Spleen (tissue), 11 donors: ENCODE measurements around the gene ARHGDIG. TPM values are rescaled to one million over a fixed set of nuclear protein-coding genes. Genes with fewer than 3 reads are reported as not detected.

ENCODE experiments used
- DNase-seq: peaks from one replicate; pipeline ENCODE4 v3.0.0-alpha.2; 2020
- H3K27ac ChIP-seq, 8 donors: fragments of 200-600 bp; sonication (generic) in 7 of 8; 1 replicate in 4 of 8; 2 replicates in 4 of 8; pipeline versions ENCODE4 v1.5.0 to v1.8.0; 2016 to 2021; ENCODE audit warnings: inconsistent platforms in 4 of 8, mild to moderate bottlenecking in 4 of 8, moderate library complexity in 1 of 8
- H3K27me3 ChIP-seq, 7 donors: fragments of 200-600 bp; sonication (generic) in 6 of 7; replicated peaks in 1 of 7; 1 replicate in 4 of 7; 2 replicates in 3 of 7; pipeline versions ENCODE4 v1.5.0 to v1.8.0; 2016 to 2021; ENCODE audit warnings: inconsistent platforms in 3 of 7, mild to moderate bottlenecking in 1 of 7
- H3K36me3 ChIP-seq, 6 donors: fragments of 200-600 bp; sonication (generic) in 5 of 6; 1 replicate in 4 of 6; 2 replicates in 2 of 6; pipeline versions ENCODE4 v1.5.0 to v1.8.0; 2016 to 2021; ENCODE audit warnings: inconsistent platforms in 2 of 6
- H3K4me1 ChIP-seq, 6 donors: fragments of 200-600 bp; sonication (generic) in 5 of 6; 1 replicate in 3 of 6; 2 replicates in 3 of 6; pipeline versions ENCODE4 v1.5.0 to v1.8.0; 2016 to 2021; ENCODE audit warnings: inconsistent platforms in 3 of 6
- H3K4me3 ChIP-seq, 8 donors: fragments of 200-600 bp; sonication (generic) in 7 of 8; 1 replicate in 4 of 8; 2 replicates in 4 of 8; pipeline versions ENCODE4 v1.5.0 to v1.8.0; 2016 to 2021; ENCODE audit warnings: inconsistent platforms in 4 of 8, mild to moderate bottlenecking in 4 of 8, moderate library complexity in 2 of 8
- H3K9me3 ChIP-seq, 8 donors: fragments of 200-600 bp; sonication (generic) in 7 of 8; 1 replicate in 4 of 8; 2 replicates in 4 of 8; pipeline versions ENCODE4 v1.5.0 to v1.8.0; 2016 to 2021; ENCODE audit warnings: inconsistent platforms in 4 of 8
- CTCF ChIP-seq, 11 experiments: fragments of 200-600 bp in 7 of 11; fragments of 450-650 bp in 4 of 11; sonication (generic) in 4 of 11; IDR thresholded peaks in 8 of 11; conservative IDR thresholded peaks in 3 of 11; 1 replicate in 7 of 11; 2 replicates in 4 of 11; pipeline versions ENCODE4 v1.4.0 to v1.8.0; 2016 to 2021; ENCODE audit warnings: antibody characterized with exemption in 11 of 11, inconsistent platforms in 4 of 11, mild to moderate bottlenecking in 1 of 11
- POLR2A ChIP-seq, 3 donors: fragments of 450-650 bp; IDR thresholded peaks; one replicate each; pipeline ENCODE4 v1.5.1; 2017; ENCODE audit warnings: antibody characterized with exemption in 3 of 3, mild to moderate bottlenecking in 1 of 3
- POLR2AphosphoS5 ChIP-seq, 3 donors: sonication (generic); formaldehyde crosslinking; IDR thresholded peaks; one replicate each; pipeline ENCODE4 v1.5.1; 2017; ENCODE audit warnings: antibody characterized with exemption in 3 of 3
- WGBS, 5 donors: extraction: QIAGEN DNeasy Blood & Tissue Kit in 3 of 5; methylation state at CpG; one replicate each; pipeline versions ENCODE4 v1.1.5 to v1.1.7; 2013 to 2018; 5-methylcytosine and 5-hydroxymethylcytosine counted together
- intact Hi-C: fragments of 100-400 bp; cut with DNase I; formaldehyde crosslinking; loops from one replicate; pipeline ENCODE4 v1.15.0; 2023; ENCODE audit warnings: low total_unique reads
- polyA plus RNA-seq, 3 donors: library from polyadenylated mRNA; stranded (reverse); fragments of 200-250 nt; gene quantifications; one replicate each; pipeline ENCODE4 v1.2.1, GENCODE V29; 2013
- total RNA-seq, 7 donors: library from RNA; depleted of rRNA in 3 of 7; stranded (reverse); fragments of >200 nt in 3 of 7; fragmentation: NEBNext Ultra II Directional in 4 of 7; extraction: Animal tissue kit (Norgen Biotek cat#: 25700) in 4 of 7; gene quantifications; one replicate each; pipeline versions ENCODE4 v1.1.0 to v1.2.1, GENCODE V29; 2016 to 2021
- donor health status: healthy with polysubstance abuse.
- donor health status: DM: no; HTN: no; CAD: no; lungs with moderate emphysema.
- donor health status: DM: no; HTN: no; CAD: no.
- donor health status: Bipolar disorder and iron deficiency.
- donor health status: healthy.
- donor health status: DM: no; HTN: no; CAD: no.
- donor health status: DM: yes; HTN: yes; CAD: no.

ARHGDIG gene
- total and polyA plus RNA-seq, 10 donors, result 0.23 to 0.99 (median 0.26) TPM; not detected in 7

DNA sequence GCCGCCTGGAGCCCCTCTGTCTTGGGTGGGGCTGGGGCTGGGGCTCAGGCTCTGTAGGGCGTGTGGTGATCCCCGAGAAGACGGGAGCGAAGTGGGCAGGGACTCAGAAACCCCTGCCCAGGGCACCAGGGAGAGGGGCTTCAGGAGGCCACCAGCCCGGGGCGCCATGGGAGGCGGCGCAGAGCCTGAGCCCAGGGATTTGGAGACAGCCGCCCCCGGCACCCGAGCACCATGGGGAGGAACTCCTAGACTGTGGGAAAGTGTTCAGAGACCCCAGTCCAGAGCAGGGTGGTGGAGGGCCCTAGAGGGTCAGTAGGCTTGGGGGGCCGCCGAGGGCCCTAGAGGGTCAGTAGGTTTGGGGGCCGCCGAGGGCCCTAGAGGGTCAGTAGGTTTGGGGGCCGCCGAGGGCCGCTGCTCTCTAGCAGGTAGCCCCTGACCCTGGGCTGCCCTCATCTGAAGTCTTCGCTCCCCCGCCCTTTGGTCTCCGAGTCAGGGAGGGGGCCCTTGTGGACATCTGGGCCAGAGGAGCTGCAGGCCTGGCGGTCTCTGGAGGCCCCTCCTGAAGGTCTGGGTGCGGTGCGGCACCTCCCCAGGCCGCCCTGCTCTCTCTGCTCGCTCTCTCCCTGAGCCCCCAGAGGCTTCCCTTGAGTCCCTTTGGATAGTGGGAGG lies 734 bp downstream of the ARHGDIG start:
- peak overlapping the region in 2 of 8 donors; percentile 10 to 56 for H3K4me3 ChIP-seq
- H3K27ac ChIP-seq, result no peak overlapping the region
- peaks cover 0 to 6% (median 0%) of the 10 kb centered on the region in 6 donors for H3K36me3 ChIP-seq
- WGBS, 5 donors, result 38 to 51% (median 47%) methylated on average over 16 to 27 of the region's 27 CpGs
- intact Hi-C loops, result no loop called here
- DNase-seq, result no peak
- TF ChIP-seq POLR2A (IDR thresholded peaks at IDR 0.05), result no peak
- TF ChIP-seq CTCF (IDR thresholded peaks at IDR 0.05 in 8 of 11, conservative IDR thresholded peaks at IDR 0.05 in 3 of 11), result no peak
- TF ChIP-seq POLR2AphosphoS5 (IDR thresholded peaks at IDR 0.05), result no peak
- peaks cover 4 to 73% (median 31%) of the 10 kb centered on the region in 7 donors for H3K27me3 ChIP-seq
- peaks cover 0 to 29% (median 15%) of the 10 kb centered on the region in 6 donors for H3K4me1 ChIP-seq
- peaks cover 0 to 8% (median 0%) of the 10 kb centered on the region in 8 donors for H3K9me3 ChIP-seq

DNA sequence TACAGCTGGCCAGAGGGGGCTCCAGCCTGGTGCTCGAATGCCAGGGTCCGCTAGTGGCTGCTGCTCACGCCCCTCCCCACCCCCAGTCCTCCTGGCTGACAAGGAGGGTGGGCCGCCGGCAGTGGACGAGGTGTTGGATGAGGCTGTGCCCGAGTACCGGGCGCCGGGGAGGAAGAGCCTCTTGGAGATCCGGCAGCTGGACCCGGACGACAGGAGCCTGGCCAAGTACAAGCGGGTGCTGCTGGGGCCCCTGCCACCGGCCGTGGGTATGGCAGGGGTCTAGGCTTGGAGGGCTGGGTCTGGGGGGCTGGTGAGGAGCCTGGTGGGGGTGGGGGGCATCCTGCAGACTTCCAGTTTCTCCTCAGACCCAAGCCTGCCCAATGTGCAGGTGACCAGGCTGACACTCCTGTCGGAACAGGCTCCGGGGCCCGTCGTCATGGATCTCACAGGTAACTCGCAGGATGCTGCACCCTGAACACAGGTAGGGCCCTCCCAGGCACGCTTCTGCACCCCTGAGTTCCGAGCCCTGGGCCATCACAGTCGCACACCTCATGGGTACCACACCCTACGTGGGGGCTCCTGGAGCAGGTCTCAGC lies 1.4 kb downstream of the ARHGDIG start:
- no peak overlapping the region for H3K4me3 ChIP-seq
- intact Hi-C loops, result no loop called here
- TF ChIP-seq CTCF (IDR thresholded peaks at IDR 0.05 in 8 of 11, conservative IDR thresholded peaks at IDR 0.05 in 3 of 11), result no peak
- TF ChIP-seq POLR2AphosphoS5 (IDR thresholded peaks at IDR 0.05), result no peak
- TF ChIP-seq POLR2A (IDR thresholded peaks at IDR 0.05), result no peak
- H3K9me3 ChIP-seq, result peaks cover 0 to 8% (median 0%) of the 10 kb centered on the region in 8 donors
- peaks cover 4 to 67% (median 31%) of the 10 kb centered on the region in 7 donors for H3K27me3 ChIP-seq
- H3K36me3 ChIP-seq, result peaks cover 0 to 12% (median 2%) of the 10 kb centered on the region in 6 donors
- DNase-seq, result no peak
- no peak overlapping the region for H3K27ac ChIP-seq
- WGBS, 5 donors, result 62 to 67% (median 65%) methylated on average over 10 to 25 of the region's 25 CpGs
- peaks cover 0 to 25% (median 14%) of the 10 kb centered on the region in 6 donors for H3K4me1 ChIP-seq

GRCh38 chr16:282491-282890 lies 2.1 kb downstream of the ARHGDIG start:
- WGBS, 5 donors, result 71 to 86% (median 82%) methylated on average over 21 to 22 of the region's 22 CpGs
- intact Hi-C loops, result no loop called here
- DNase-seq, result no peak

More at GRCh38 chr16:282491-282890, 2.1 kb downstream of the ARHGDIG start:
- Histone ChIP-seq H3K4me1 (peaks cover 0 to 25% (median 14%) of the 10 kb centered on the region in 6 donors), H3K36me3 (peaks cover 0 to 19% (median 10%) of the 10 kb centered on the region in 6 donors), H3K27ac (no peak overlapping the region), H3K4me3 (no peak overlapping the region), H3K9me3 (peaks cover 0 to 8% (median 0%) of the 10 kb centered on the region in 8 donors), H3K27me3 (peaks cover 4 to 59% (median 31%) of the 10 kb centered on the region in 7 donors)
- no peak for TF ChIP-seq POLR2A (IDR thresholded peaks at IDR 0.05)
- TF ChIP-seq CTCF (IDR thresholded peaks at IDR 0.05 in 8 of 11, conservative IDR thresholded peaks at IDR 0.05 in 3 of 11), result no peak
- TF ChIP-seq POLR2AphosphoS5 (IDR thresholded peaks at IDR 0.05), result no peak
